Hepatocyte (in vitro differentiated cells): ENCODE measurements around the gene RPUSD3.

Experiments
- EZH2 ChIP-seq: fragments of 200-600 bp; sonication (generic); IDR thresholded peaks from 2 replicates; pipeline ENCODE4 v1.6.1; 2016; ENCODE audit warnings: antibody characterized with exemption, mild to moderate bottlenecking, borderline replicate concordance
- EZH2phosphoT487 ChIP-seq: fragments of 200-600 bp; sonication (generic); IDR thresholded peaks from one replicate; pipeline ENCODE4 v1.6.1; 2018; ENCODE audit warnings: antibody characterized with exemption, mild to moderate bottlenecking, low read depth, moderate library complexity; ENCODE audit not compliant: unreplicated experiment, severe bottlenecking
- TF ChIP-seq, protein P1 (sequence below): fragments of 200-600 bp; sonication (generic); IDR thresholded peaks from 2 replicates; pipeline ENCODE4 v1.5.1; 2016; ENCODE audit warnings: antibody characterized with exemption, mild to moderate bottlenecking; ENCODE audit not compliant: poor library complexity

DNA sequence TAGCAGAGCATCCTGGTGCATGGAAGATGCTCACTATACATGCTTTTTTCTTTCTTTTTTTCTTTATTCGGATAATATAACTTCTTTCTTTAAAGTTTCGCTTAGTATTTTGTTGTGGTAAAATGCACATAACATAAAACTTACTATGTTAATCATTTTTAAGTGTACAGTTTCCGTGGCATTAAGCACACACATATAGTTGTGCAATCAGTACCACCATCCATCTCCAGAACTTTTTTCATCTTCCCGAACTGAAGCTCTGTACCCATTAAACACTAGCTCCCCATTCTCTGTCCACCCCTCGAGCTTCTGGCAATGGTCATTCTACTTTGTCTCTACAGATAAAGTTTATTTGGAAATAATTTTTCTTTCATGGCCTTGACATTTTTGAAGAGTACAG lies 45.6 kb upstream of the RPUSD3 start:
- no peak for TF ChIP-seq EZH2
- no peak for TF ChIP-seq EZH2phosphoT487
- TF ChIP-seq, protein P1, sequence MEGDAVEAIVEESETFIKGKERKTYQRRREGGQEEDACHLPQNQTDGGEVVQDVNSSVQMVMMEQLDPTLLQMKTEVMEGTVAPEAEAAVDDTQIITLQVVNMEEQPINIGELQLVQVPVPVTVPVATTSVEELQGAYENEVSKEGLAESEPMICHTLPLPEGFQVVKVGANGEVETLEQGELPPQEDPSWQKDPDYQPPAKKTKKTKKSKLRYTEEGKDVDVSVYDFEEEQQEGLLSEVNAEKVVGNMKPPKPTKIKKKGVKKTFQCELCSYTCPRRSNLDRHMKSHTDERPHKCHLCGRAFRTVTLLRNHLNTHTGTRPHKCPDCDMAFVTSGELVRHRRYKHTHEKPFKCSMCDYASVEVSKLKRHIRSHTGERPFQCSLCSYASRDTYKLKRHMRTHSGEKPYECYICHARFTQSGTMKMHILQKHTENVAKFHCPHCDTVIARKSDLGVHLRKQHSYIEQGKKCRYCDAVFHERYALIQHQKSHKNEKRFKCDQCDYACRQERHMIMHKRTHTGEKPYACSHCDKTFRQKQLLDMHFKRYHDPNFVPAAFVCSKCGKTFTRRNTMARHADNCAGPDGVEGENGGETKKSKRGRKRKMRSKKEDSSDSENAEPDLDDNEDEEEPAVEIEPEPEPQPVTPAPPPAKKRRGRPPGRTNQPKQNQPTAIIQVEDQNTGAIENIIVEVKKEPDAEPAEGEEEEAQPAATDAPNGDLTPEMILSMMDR = no peak
